ENCODE results near the gene ANGPTL2. TPM values are rescaled to one million over a fixed set of nuclear protein-coding genes. Genes with fewer than 3 reads are reported as not detected.

ANGPTL2 gene
- total RNA-seq, 1 experiment from 2014 or later = 0.20 TPM

- Histone ChIP-seq H3K27me3 (ENCODE audit: insufficient read depth, low read length) (no peaks in the 10 kb centered on the region), H3K36me3 (ENCODE audit: control insufficient read depth in 1 of 2, insufficient read depth in 2 of 2, low read length in 2 of 2) (no peaks in the 10 kb centered on the region), H3K4me3 (replicated peaks in 1 of 2; ENCODE audit: low read depth in 1 of 2, low read length in 2 of 2) (no peak overlapping the region), H2AFZ (ENCODE audit: low read depth, low read length, poor library complexity, severe bottlenecking) (no peak overlapping the region), H4K20me1 (ENCODE audit: insufficient read depth) (no peaks in the 10 kb centered on the region), H3K4me2 (ENCODE audit: low read length) (no peak overlapping the region), H3K9me2 (ENCODE audit: insufficient read depth) (no peaks in the 10 kb centered on the region), H3K4me1 (ENCODE audit: control insufficient read depth in 1 of 2, insufficient read depth in 2 of 2, low read length in 2 of 2) (peaks cover under 1 to 19% of the 10 kb centered on the region in 2 experiments; a peak in 3 of 4 replicates), H3K9ac (ENCODE audit: low read length) (no peak overlapping the region), H3K9me3 (ENCODE audit: control insufficient read depth in 1 of 2, insufficient read depth in 1 of 2, low read depth in 1 of 2, low read length in 2 of 2) (no peaks in the 10 kb centered on the region), H3K79me2 (ENCODE audit: insufficient read depth, low read length) (no peaks in the 10 kb centered on the region), H3K27ac (ENCODE audit: low read depth, low read length) (no peak overlapping the region)
- ATAC-seq (no peak), DNase-seq (ENCODE audit: low read depth, low spot score) (no peak)
- intact Hi-C loops (cut with micrococcal nuclease) = no loop called here
- BruUV-seq (replicated peaks) = no TSS peak
- ChIA-PET POLR2A (no interaction called here), CTCF (no interaction called here), RAD21 (ENCODE audit: low non-redundant PET in 1 of 2, low total read pairs in 2 of 2, uncharacterized antibody in 2 of 2, unreplicated experiment in 2 of 2) (no interaction called here)
- no peak for TF ChIP-seq POLR2A (IDR thresholded peaks at IDR 0.05; ENCODE audit: borderline replicate concordance, extremely low read depth, insufficient read depth, insufficient read length)
- no peak for TF ChIP-seq REST (IDR thresholded peaks at IDR 0.05; ENCODE audit: low read depth)
- TF ChIP-seq YY1 (IDR thresholded peaks at IDR 0.05; ENCODE audit: extremely low read depth, insufficient replicate concordance, low read depth, low read length) = no peak
- TF ChIP-seq POLR2AphosphoS5 (IDR thresholded peaks at IDR 0.05; ENCODE audit: low read depth, low read length) = no peak
- no peak for TF ChIP-seq TCF7L2 (IDR thresholded peaks at IDR 0.05; ENCODE audit: borderline replicate concordance, extremely low read depth, insufficient read depth, insufficient read length)
- no peak for TF ChIP-seq RAD21 (IDR thresholded peaks at IDR 0.05; ENCODE audit: low read depth)
- TF ChIP-seq ELF1 (IDR thresholded peaks at IDR 0.05; ENCODE audit: borderline replicate concordance, low read depth) = no peak
- no peak for TF ChIP-seq EGR1 (IDR thresholded peaks at IDR 0.05; ENCODE audit: low read depth)
- TF ChIP-seq CTCF (IDR thresholded peaks at IDR 0.05 in 2 of 3, conservative IDR thresholded peaks at IDR 0.05 in 1 of 3; ENCODE audit: borderline replicate concordance in 1 of 3, insufficient read depth in 1 of 3, low read depth in 2 of 3, low read length in 2 of 3) = no peak
Measured at GRCh38 chr9:127053960-127054359, 68.5 kb downstream of the ANGPTL2 start.

Data from HCT116 (cell line).